ENCODE results near the gene OR2G6.
"Not testable (repeated sequence)": the region's sequence is repeated elsewhere in the genome, so short reads cannot be mapped to it uniquely, and the experiment has no call there.

Gene OR2G6

GRCh38 chr1:248574657-248575056 lies 66.8 kb downstream of the OR2G6 start, which contains the start of gene OR2T34:
TSS of gene OR2T34 (minus strand) at chr1:248574757. CDS start at chr1:248574757, 0 bp downstream.
- DNase-seq (ENCODE audit: low read depth): not testable (repeated sequence)

- DNase-seq (ENCODE audit: low read depth): no peak
These were observed 68.5 kb downstream of the OR2G6 start for GRCh38 chr1:248576260-248576980.
